ENCODE results near the gene FHOD3. TPM values are rescaled to one million over a fixed set of nuclear protein-coding genes. Genes with fewer than 3 reads are reported as not detected.
A peak's percentile ranks its signal among the peaks of the same experiment; 100 is the strongest.

FHOD3 gene
- total RNA-seq, 1 donor from 2014 or later = 5.9 TPM

DNA sequence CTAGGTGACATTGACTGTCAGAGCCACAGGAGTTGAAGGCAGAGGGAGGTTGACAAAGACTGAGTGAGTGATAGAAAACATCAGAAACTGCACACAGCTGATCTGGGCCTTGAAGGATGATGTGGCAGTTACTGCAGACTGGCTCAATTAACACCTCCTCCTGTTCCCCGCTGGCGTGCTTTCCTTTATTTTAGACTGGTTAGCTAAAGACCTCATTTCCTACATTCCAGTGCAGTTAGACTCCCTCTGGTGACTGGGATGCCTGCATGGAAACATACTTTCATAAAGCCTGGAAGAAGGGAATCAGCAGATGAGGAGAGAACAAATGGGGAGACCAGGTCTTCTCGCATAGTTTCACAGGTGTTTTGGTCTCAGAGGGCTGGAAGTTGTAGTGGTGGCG is 524.2 kb downstream of the FHOD3 start:
- peaks cover 6% of the 10 kb centered on the region for H3K36me3 ChIP-seq (ENCODE audit: insufficient read depth, low read length)
- Mint-ChIP-seq H3K27me3 (ENCODE audit: low read depth, unreplicated experiment) (no peaks in the 10 kb centered on the region), H3K9me3 (ENCODE audit: unreplicated experiment) (no peaks in the 10 kb centered on the region), H3K4me1 (ENCODE audit: low read depth, unreplicated experiment) (peaks cover 9% of the 10 kb centered on the region), H3K4me3 (ENCODE audit: unreplicated experiment) (no peak overlapping the region), H3K36me3 (ENCODE audit: low read depth, unreplicated experiment) (peaks cover 29% of the 10 kb centered on the region), H3K27ac (ENCODE audit: unreplicated experiment) (peak overlapping the region; percentile 63)
- no peaks in the 10 kb centered on the region for H4K20me1 ChIP-seq (ENCODE audit: insufficient read depth, low read length)
- H3K9ac ChIP-seq (ENCODE audit: low read length) = no peak overlapping the region
- H3K4me2 ChIP-seq (ENCODE audit: low read length) = no peak overlapping the region
- no peak overlapping the region for H3K4me3 ChIP-seq (ENCODE audit: insufficient read depth, low read depth, low read length)
- DNase-seq (ENCODE audit: low read depth) (no peak), FAIRE-seq (no peak)
- no peak overlapping the region for H2AFZ ChIP-seq (ENCODE audit: low read depth, low read length)
- no peaks in the 10 kb centered on the region for H3K4me1 ChIP-seq (ENCODE audit: insufficient read depth, low read length)
- H3K27me3 ChIP-seq (ENCODE audit: insufficient read depth, low read length) = no peaks in the 10 kb centered on the region
- no peak for TF ChIP-seq EZH2 (IDR thresholded peaks at IDR 0.05; ENCODE audit: insufficient read depth, low read length)
- TF ChIP-seq, protein P1, sequence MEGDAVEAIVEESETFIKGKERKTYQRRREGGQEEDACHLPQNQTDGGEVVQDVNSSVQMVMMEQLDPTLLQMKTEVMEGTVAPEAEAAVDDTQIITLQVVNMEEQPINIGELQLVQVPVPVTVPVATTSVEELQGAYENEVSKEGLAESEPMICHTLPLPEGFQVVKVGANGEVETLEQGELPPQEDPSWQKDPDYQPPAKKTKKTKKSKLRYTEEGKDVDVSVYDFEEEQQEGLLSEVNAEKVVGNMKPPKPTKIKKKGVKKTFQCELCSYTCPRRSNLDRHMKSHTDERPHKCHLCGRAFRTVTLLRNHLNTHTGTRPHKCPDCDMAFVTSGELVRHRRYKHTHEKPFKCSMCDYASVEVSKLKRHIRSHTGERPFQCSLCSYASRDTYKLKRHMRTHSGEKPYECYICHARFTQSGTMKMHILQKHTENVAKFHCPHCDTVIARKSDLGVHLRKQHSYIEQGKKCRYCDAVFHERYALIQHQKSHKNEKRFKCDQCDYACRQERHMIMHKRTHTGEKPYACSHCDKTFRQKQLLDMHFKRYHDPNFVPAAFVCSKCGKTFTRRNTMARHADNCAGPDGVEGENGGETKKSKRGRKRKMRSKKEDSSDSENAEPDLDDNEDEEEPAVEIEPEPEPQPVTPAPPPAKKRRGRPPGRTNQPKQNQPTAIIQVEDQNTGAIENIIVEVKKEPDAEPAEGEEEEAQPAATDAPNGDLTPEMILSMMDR (IDR thresholded peaks at IDR 0.05; ENCODE audit: insufficient read depth, low read depth, low read length) = no peak
- peaks cover 22% of the 10 kb centered on the region for H3K79me2 ChIP-seq (ENCODE audit: insufficient read depth, low read length)
- H3K9me3 ChIP-seq (ENCODE audit: insufficient read depth, low read depth, low read length) = no peaks in the 10 kb centered on the region
- no peak overlapping the region for H3K27ac ChIP-seq (ENCODE audit: low read depth, low read length)

DNA sequence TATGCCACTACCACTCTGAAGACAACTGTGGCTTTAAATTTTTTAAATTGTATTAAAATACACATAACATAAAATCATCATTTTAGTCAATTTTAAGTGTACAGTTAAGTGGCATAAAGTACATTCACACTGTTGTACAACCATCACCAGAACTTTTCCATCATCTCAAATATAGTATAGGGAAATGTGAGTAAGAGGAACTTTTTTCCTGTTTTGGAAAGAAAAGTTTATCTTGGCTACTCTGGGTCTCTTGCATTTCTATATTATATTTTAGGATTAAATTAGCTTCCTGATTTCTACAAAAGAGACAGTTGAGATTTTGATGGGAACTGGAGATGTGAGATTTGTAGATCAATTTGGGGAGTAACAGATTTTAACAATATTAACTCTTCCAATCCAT is 528.0 kb downstream of the FHOD3 start:
- Histone ChIP-seq H3K4me2 (ENCODE audit: low read length) (no peak overlapping the region), H3K79me2 (ENCODE audit: insufficient read depth, low read length) (peaks cover 41% of the 10 kb centered on the region), H3K4me1 (ENCODE audit: insufficient read depth, low read length) (peaks cover 15% of the 10 kb centered on the region), H3K9ac (ENCODE audit: low read length) (no peak overlapping the region), H2AFZ (ENCODE audit: low read depth, low read length) (no peak overlapping the region), H3K36me3 (ENCODE audit: insufficient read depth, low read length) (no peaks in the 10 kb centered on the region), H3K27ac (ENCODE audit: low read depth, low read length) (no peak overlapping the region), H3K9me3 (ENCODE audit: insufficient read depth, low read depth, low read length) (no peaks in the 10 kb centered on the region), H4K20me1 (ENCODE audit: insufficient read depth, low read length) (peaks cover 7% of the 10 kb centered on the region), H3K4me3 (ENCODE audit: insufficient read depth, low read depth, low read length) (no peak overlapping the region), H3K27me3 (ENCODE audit: insufficient read depth, low read length) (no peaks in the 10 kb centered on the region)
- FAIRE-seq (no peak), DNase-seq (ENCODE audit: low read depth) (no peak)
- TF ChIP-seq EZH2 (IDR thresholded peaks at IDR 0.05; ENCODE audit: insufficient read depth, low read length) = no peak
- TF ChIP-seq, protein P1 (IDR thresholded peaks at IDR 0.05; ENCODE audit: insufficient read depth, low read depth, low read length) = no peak
- Mint-ChIP-seq H3K4me3 (ENCODE audit: unreplicated experiment) (no peak overlapping the region), H3K36me3 (ENCODE audit: low read depth, unreplicated experiment) (peaks cover 7% of the 10 kb centered on the region), H3K27me3 (ENCODE audit: low read depth, unreplicated experiment) (no peaks in the 10 kb centered on the region), H3K27ac (ENCODE audit: unreplicated experiment) (no peak overlapping the region), H3K4me1 (ENCODE audit: low read depth, unreplicated experiment) (peaks cover 7% of the 10 kb centered on the region), H3K9me3 (ENCODE audit: unreplicated experiment) (no peaks in the 10 kb centered on the region)

DNA sequence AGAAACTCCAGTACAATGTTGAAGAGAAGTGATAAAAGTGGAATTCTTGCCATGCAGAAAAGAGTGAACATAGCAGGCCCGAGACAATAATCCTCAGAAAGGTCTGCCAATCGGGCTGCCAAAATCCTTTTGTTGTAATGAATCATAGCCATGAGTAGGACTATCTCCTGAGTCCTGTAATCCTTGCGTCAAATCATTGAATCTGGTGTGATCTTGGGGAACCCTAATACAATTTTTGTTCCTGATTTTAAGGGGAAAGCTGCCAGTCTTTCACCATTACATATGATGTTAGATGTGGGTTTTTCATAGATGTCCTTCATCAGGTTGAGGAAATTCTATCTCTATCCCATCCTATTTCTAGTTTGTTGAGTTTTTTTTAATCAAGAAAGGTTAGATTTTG is 529.0 kb downstream of the FHOD3 start:
- no peak for TF ChIP-seq EZH2 (IDR thresholded peaks at IDR 0.05; ENCODE audit: insufficient read depth, low read length)
- TF ChIP-seq, protein P1 (IDR thresholded peaks at IDR 0.05; ENCODE audit: insufficient read depth, low read depth, low read length) = no peak
- H3K4me1 Mint-ChIP-seq (ENCODE audit: low read depth, unreplicated experiment) = peaks cover 7% of the 10 kb centered on the region
- H3K79me2 ChIP-seq (ENCODE audit: insufficient read depth, low read length) = peaks cover 41% of the 10 kb centered on the region

More for the DNA sequence above, 529.0 kb downstream of the FHOD3 start:
- no peak overlapping the region for H3K4me2 ChIP-seq (ENCODE audit: low read length)
- no peak overlapping the region for H3K27ac ChIP-seq (ENCODE audit: low read depth, low read length)
- Mint-ChIP-seq H3K4me3 (ENCODE audit: unreplicated experiment) (no peak overlapping the region), H3K27ac (ENCODE audit: unreplicated experiment) (no peak overlapping the region), H3K27me3 (ENCODE audit: low read depth, unreplicated experiment) (no peaks in the 10 kb centered on the region), H3K9me3 (ENCODE audit: unreplicated experiment) (no peaks in the 10 kb centered on the region), H3K36me3 (ENCODE audit: low read depth, unreplicated experiment) (peaks cover 6% of the 10 kb centered on the region)
- H2AFZ ChIP-seq (ENCODE audit: low read depth, low read length) = no peak overlapping the region
- FAIRE-seq (no peak), DNase-seq (ENCODE audit: low read depth) (no peak)
- H3K9ac ChIP-seq (ENCODE audit: low read length) = no peak overlapping the region
- H3K4me1 ChIP-seq (ENCODE audit: insufficient read depth, low read length) = peaks cover 17% of the 10 kb centered on the region
- H3K36me3 ChIP-seq (ENCODE audit: insufficient read depth, low read length) = no peaks in the 10 kb centered on the region
- H3K9me3 ChIP-seq (ENCODE audit: insufficient read depth, low read depth, low read length) = no peaks in the 10 kb centered on the region
- H3K4me3 ChIP-seq (ENCODE audit: insufficient read depth, low read depth, low read length) = no peak overlapping the region
- H4K20me1 ChIP-seq (ENCODE audit: insufficient read depth, low read length) = peaks cover 7% of the 10 kb centered on the region
- H3K27me3 ChIP-seq (ENCODE audit: insufficient read depth, low read length) = no peaks in the 10 kb centered on the region
